ENCODE results near the gene MACROD2.

Gene MACROD2

DNA sequence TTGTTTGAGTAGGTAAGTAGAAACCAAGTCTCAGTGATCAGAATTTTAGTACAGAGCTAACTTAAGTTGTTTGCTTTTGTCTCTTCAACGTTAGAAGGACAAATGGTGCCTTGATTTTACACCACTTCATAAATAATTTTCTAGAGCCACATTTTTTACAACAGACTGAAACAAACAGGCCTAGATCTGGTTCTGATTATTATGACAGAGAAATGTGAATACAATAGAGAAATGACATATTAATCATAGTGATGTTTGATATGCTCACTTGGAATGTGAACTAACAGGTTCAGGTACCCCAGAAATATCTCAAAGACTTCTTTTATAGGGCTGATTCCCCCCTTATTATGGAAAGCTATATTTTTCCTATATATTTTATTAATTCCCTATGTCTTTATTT, 1817.4 kb downstream of the MACROD2 start:
- no peak for DNase-seq

DNA sequence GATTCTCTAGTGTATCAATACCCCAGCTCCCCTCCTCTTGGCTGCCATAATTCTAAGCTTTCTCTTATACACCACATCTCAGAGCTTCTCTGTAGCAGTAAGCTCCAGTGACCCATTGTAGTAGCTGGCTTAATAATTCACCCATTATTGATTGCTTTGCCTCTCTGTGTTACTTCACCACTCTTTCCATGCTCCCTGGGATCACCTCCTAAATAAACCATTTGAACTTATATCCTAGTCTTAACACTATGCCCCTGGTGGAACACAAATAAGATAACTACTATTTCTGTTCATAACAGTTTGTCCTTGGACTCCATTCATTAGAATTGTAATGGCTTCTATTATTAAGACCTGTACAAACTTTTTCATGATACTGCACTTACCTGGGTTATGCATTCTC, 1819.0 kb downstream of the MACROD2 start:
- no peak for DNase-seq

DNA sequence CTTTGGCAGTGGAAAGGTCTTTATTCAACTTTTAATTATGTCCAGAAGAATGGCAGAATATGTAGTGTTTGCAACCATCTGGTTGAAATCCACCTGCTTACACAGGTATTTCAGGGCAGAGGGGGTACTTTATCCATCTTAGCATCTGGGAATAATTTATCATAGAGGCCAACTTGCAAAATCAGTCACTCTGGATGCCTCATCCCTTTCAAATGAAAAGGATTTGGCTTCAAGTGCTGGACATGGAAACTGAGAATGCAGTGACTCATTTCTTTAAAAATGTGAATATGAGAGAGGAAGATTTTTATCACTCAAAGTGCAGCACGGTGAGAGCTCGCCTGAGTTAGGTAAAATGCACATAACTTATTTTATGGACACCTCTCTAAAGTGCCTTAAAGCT, 1819.6 kb downstream of the MACROD2 start:
- DNase-seq = no peak

DNA sequence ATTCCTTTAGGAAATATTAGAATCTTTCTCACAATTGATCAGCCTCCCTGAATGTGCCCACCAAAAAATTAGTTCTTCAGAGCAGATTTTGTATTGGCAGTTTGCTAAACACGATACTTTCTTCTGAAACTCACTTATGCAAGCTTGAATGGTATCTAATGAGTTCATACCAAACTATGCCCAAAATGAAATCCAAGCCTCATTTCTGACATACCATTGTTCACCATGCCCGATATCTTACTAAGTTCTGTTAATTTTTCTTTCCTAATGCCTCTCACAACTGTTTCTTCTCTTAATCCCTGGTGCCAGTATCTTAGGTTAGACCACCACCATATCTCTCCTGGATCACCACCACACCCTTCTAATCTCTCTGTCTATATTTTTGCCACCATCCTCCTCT, 1822.0 kb downstream of the MACROD2 start:
- DNase-seq = no peak

DNA sequence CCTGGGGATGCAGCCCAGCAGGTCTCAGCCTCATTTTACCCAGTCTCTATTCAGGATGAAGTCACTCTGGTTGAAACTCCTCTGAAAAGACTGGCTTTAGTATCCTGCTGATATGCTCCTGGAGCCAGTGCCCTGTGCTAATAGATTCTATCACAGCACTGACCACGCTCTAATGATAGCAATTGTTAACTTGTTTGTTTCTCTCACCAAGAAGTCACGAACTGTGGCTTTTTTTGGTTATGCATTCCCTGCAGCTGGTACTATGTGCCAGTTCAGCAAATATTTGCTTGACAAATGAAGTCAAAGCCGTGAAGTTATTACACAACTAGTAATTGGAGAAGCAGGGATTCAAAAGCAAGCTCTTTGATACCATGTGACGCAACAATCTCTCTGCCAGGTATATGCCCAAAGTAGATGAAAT, 1823.3 kb downstream of the MACROD2 start:
- DNase-seq = no peak

DNA sequence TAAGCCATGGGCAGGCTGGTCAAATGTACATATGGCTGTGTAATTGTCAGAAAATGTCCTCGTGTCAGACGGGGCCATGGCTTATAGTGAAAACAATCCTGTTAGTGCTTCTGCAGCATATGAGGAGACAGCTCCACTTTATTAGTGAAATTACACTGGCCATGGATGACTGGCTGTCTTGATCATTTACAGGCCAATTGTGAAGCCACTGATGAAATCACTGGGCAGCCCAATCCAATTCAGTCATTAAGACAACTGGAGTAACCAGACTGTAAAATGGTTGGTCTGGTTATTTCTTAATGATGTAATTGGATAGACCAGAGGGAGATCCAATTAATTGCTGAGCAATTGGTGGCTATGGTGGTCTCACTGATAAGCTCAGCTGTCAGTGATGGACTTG, 1828.4 kb downstream of the MACROD2 start:
- DNase-seq = no peak

DNA sequence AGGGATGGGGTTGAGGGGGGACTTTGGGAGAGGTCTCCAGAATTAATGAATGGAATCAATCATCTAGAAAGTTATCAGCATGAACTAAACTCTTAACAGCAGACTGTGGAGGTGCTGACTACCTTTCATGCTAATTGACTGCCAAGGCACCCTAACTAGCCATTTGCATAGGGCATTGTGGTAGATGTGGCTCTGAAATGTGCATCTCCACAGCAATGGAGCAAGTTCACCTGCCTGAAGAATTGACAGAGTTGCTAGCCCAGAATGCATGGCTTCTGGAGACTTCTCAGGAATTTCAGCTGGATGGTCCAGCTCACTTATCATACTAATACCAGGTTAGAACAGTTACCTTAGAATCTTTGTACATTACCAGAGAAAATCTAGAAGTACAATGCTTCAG, 1832.3 kb downstream of the MACROD2 start:
- DNase-seq = no peak

DNA sequence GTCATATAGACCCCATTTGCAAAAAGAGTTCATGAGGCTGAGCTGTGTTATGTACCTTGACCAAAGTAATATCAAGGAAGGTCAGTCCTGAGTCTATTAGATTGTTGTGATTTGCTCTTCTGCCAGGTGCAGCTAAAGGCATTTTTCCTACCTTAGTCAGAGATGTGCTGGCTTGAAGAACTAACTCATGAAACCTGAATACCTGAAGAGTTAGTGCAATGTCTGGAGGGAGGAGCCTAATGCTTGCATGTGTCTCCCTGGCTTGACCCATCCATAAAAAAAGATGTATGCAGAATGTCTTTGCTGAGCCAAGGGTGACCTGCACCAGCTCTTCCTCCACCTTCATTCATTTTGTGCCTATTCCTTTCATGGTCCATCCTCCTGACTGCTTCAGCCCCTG, 1835.9 kb downstream of the MACROD2 start:
- DNase-seq = no peak

DNA sequence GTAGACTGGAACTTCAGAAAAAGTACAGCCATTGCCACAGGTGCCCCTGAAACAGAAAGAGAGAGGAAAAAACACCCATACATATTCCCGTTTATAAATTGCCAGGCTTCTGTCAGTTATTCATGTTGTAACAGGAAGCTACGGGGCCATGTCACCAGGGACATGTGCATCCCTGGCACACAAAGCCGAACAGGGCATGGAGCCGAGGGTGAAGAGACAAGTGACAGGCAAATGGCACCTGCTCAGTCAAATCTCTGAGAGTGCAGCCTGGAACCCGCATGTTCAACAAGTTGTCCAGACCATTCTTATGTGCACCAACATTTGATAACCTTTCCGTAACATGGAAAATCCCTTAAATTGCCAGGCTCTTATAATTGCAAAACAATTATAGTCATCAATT, 1837.2 kb downstream of the MACROD2 start:
- DNase-seq = no peak

DNA sequence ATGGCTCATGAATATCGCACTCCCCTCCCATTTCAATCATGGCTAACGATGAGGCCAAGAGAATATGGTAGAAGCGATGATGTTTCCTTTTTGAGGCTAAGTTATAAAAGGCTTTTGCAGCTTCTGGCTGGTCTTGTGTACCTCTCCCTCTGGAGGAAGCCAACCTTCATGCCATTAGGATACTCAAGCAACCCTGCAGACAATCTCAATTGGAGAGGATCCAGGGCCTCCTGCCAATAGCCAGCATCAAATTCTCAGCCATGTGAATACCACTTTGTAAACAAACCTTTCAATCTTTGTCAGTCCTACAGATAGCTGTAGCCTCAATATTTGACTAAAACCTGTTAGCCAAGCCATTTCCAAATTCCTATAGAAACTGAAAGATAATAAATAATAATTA, 1839.5 kb downstream of the MACROD2 start:
- DNase-seq = no peak

DNA sequence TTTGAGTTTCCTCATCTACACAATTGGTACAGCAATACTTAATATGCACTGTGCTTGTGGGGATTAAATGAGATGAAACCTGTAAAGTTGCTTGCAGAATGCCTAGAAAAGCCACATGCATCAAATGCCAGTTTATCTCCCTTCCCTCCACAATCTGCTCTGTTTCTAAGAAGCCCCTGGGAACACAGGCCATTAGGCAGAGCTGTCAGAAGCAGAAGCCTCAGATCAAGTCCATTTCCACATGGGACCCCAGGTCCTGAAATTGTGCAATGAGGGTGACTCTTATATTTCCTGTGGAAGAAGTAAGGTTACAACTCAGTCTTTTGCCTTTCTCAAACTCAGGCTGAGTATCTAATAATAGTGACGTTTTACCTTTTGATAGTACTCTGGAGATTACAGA, 1840.5 kb downstream of the MACROD2 start:
- DNase-seq = no peak

DNA sequence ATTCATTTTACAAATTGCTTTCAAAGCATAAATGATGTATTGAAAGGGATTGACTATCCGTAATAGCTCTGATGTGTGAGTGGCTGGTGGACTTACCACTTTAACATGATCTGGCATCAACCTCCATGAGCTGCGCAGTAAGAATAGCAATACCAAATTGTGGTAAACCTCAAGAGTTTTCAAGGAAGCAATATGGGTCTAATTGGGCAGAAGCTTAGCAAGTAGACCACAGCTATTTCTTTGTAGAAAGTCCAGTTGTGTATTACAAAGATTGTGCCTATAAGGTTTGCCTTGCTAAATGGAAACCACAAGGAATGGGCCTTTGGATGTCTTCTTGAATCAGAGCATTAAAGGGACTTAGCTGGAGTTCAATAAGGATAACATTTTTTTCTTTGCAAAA, 1841.3 kb downstream of the MACROD2 start:
- DNase-seq = no peak

DNA sequence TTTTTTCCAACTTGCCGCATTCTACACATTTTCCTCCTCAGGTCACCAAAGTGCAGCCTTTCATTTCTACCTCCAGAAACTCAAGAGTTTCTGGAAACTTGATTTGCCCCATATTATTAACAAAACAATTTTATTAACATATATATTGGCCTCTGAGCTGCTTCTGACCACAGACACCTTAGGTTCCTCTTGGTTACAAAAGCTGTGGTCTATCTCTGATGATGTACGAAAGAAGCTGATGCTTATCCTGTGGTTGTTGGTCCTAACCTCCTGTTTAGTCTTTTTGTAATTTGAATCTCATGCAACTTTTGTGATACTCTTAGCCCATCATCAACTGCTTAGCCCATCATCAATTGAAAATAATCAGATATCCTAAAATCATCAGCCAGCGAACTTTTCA, 1842.2 kb downstream of the MACROD2 start:
- no peak for DNase-seq

DNA sequence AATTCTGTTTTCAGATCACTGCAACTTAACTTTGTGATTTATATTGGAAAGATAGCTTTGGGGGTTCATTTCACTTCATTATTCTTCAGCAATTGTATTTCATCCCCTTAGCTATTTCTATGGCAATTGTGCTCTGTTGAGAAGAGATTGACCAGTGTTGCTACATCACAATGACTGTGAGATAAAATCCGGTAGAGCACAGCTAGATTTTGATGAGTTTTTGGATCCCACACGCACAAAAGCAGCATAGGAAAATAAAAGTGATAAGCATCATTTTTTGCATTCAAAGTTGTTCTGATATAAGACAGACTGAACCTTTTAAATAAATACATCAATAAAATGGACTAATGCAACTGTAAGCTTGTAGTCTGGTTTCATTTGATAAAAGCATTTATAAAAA, 1843.2 kb downstream of the MACROD2 start:
- no peak for DNase-seq

DNA sequence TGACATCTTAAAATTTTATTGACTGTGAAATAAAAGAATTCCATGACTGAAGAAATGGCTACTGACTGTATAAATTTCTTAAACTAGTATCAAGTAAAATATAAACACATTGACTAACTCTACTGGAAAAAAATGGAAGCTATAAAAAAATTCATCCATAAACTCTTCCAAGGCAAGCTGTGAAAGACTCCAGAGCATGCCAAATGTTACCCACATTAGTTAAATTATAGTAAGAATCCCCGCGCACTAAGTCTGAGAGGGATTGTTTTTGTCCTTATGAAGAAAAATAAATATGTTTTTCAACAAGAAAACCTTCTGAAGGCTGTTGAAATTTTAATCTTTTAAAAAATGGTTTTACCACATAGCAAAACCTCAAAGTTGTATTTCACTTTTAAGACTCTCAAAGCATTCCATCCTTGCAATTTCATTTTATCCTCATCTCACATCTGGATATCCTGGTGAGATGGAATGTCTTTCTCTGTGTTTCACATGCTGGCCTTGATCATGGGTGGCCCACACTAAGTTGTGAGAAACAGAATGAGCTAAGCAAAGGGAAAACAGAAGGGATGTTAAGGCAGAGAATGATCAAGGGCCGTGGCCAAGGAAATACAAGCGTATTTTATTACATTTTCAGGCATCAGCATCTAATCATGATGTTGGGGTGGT, 1845.5 kb downstream of the MACROD2 start:
- no peak for DNase-seq

DNA sequence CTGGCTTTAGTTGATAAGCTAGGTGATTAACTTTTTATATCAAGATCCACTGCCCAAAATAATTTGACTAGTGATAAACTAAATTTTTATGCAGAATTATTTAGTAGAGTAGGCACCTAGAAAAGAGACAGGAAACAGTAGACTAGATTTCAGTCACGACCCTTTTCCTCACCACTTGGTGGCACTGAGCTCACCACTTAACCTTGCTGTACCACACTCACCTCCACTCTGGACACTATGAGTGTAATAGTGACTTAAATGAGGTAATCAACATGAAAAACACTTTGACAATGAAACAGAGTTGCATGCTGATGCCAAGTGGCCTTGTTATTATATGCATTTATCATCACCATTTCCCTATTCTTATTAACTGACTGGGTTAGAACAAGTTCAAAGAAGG, 1847.6 kb downstream of the MACROD2 start:
- DNase-seq = no peak

DNA sequence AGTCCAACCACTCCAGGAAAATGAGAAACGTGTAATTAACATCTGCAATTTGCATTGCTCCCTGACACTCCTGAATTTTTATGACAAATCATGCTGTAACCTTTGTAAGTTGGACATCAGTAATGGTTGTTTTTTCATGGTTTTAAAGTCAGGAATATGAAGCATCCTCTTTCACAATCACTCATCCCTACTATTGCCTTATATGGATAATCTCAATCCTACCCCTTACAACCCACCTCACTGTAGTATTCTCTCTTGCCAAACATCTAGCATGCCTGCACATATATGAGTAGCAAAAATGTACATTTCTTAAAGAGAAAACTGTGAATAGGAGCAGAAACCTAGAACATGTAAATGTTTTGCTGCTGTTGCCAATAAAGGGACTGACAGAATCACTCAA, 1848.5 kb downstream of the MACROD2 start:
- no peak for DNase-seq

DNA sequence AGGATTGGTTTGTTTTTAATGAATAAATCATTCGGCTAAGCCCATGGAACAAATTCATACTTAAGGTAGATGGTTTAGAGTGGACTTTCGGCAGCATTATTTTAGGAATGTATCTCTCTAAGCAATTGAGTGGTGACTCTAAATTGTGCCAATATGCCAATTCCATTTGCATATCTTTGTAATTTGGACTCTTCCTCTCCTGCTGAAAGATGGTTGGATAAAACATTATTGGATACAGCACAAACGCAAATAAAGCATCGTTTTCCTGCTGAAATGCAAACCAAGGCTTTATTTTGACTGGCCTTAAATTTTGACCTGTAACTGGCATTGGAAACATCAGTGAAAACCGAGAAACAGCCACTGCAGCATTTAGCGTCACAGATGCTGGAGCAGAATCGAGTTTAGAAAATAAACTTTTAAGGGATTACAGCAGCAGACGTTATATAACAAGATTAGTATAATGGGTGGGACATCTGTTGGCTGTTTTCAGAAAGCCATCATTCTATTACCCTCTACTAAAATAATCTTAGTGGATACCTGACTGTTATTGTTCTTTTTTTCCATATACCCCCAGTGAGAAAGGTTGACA, 1852.0 kb downstream of the MACROD2 start:
- DNase-seq = no peak

DNA sequence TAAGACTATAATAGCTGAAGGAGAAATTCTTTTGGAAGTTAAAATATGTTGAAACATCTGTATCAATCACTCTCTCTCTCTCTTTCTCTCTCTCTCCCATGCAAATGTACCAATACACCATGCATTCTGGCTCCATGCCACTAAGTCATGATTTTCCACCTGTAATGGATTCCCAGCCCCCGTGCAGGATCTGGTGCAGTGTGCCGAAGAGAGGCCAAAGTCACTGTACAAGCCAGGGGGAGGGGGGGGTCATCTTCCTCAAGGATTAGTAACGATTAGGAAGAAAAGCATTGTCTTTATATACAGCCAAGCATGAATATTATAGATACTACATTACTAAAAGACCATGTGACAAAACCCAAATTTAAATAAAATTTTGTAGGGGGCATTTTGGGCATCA, 1852.8 kb downstream of the MACROD2 start:
- no peak for DNase-seq

DNA sequence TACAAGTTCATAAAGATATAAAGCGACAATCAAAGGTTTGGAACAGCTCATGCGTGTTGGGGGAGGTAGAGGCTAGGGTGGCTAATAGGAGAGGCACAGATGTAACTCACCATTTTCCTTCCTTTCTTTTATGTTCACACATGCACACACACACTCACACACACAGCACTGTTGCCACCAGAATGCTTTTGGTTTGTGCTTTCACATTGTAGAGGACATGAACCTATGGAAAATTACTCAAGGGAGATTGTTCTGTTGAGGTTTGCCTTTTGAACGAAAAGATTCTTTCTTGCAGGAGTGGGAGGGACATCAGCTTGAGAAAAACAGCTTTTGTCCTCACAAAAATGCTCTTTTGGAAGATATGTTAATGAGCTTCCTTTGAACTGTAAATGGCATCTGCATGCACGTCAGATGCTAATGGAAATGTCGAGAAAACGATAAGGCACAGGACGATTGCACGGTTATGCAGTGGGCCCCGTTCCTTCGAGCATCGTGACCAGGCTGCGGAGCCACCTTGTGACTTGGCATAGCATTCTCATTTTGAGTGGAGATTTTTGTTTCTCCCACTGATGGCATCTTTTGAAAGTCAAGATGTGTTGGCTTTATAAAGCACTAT, 1853.8 kb downstream of the MACROD2 start:
- no peak for DNase-seq

DNA sequence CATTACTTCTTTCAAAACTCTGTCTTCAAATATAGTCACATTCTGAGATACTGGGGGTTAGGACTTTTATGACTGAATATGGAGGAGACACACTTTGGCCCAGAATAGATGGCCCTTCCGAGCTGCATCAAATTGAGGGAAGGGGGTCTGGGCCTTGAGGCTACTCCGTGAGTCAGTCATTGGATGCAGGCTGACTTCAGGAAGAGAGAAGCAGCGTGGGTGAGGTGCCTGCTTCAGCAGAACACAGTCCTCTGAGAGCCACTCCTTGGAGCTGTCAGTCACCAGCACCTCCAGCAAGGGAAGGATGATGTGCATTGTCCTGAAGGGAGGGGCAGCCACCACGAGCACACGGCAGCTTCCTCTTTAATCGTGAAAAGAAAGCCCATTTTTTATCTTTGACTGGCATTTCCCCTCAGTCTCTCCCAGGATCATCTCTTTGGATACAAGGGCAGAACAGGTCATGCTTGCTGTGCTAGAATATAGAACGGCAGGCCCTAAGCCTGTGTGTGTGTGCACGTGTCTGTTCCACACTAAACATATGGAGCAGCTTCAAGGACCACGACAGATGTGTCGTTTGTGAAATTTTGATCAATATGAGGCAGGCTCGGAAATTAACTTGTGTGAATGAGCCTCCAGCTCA, 1856.4 kb downstream of the MACROD2 start:
- no peak for DNase-seq

DNA sequence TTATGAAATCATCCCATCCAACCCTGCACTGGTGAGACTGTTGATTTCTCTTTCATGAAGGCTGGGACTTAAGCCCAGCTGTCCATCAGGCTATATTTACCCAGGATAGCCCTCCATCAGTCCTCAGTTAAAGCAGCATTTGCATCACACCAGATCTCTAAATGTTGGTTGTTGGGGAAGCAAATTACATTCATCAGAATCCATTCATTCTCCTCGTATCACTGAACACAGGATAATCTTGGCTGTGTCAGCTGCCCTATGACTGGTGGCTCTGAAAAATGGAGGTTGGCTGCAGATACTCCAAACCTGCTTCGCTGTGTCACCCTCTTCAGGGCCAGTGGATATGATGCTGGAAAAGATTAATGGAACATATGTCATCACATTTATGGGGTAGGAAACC, 1859.6 kb downstream of the MACROD2 start:
- no peak for DNase-seq

DNA sequence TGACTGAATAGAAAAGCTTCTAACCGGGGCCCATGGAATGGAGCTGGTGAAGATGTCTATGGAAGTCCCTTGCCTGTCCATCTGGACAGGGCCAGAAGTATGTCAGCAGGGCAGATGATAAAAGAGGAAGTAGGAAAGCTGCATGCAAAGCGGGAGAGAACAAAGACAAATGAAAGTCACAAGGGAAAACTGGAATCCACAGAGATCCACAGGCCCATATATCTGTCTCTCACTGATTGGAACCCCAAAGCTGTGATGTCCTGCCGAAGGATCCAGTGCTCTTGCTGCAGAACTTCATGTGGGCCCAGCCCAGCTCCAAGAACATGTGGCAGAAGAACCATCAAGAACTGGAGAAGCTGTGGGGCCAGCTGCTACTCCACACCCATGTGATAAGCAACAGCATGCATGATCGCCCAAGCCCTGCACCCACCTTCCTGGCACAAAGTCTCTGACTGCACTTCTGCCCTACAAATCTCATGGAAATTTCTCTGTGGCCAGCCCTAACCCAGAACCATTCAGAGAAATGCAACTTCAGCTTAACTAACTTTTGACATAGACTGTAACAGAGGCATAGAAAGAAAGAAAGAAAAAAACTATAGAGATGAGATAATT, 1862.0 kb downstream of the MACROD2 start:
- no peak for DNase-seq

DNA sequence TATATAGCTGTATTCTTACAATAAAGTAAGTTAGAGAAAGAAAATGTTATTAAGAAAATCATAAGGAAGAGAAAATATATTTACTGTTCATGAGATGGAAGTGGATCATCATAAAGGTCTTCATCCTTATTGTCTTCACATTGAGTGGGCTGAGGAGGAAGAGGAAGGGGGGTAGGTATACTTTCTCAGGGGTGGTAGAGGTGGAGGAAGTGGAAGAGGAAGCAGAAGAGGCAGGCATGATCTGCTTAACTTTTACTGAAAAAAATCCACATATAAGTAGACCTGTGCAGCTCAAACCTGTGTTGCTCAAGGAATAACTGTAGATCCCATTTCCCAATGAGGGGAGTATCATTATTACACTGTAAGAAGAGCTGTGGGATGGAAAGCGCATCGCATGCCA, 1863.7 kb downstream of the MACROD2 start:
- DNase-seq = no peak

Data from left hindlimb (tissue), 1 donor.